ENCODE data around the gene DCAF5.
"Not testable (repeated sequence)": the region's sequence is repeated elsewhere in the genome, so short reads cannot be mapped to it uniquely, and the experiment has no call there.

Gene DCAF5

GRCh38 chr14:69042787-69043444 is 110.0 kb downstream of the DCAF5 start:
- DNase-seq (ENCODE audit: low read depth in 2 of 2): no peak

- no peak for DNase-seq (ENCODE audit: low read depth in 2 of 2)
These were observed 110.6 kb downstream of the DCAF5 start for GRCh38 chr14:69042299-69042698.

GRCh38 chr14:69041783-69042182 is 111.1 kb downstream of the DCAF5 start:
- DNase-seq (ENCODE audit: low read depth in 2 of 2): no peak

GRCh38 chr14:69040353-69040752 is 112.6 kb downstream of the DCAF5 start:
- DNase-seq (ENCODE audit: low read depth in 2 of 2): no peak

GRCh38 chr14:69039288-69039628 is 113.7 kb downstream of the DCAF5 start:
- DNase-seq (ENCODE audit: low read depth in 2 of 2): no peak

- no peak for DNase-seq (ENCODE audit: low read depth in 2 of 2)
These were observed 114.2 kb downstream of the DCAF5 start for GRCh38 chr14:69038455-69039287.

- no peak for DNase-seq (ENCODE audit: low read depth in 2 of 2)
These were observed 115.0 kb downstream of the DCAF5 start for GRCh38 chr14:69037790-69038454.

GRCh38 chr14:69036757-69037506 is 116.0 kb downstream of the DCAF5 start:
- no peak for DNase-seq (ENCODE audit: low read depth in 2 of 2)

GRCh38 chr14:69034612-69035262 is 118.2 kb downstream of the DCAF5 start:
- no peak for DNase-seq (ENCODE audit: low read depth in 2 of 2)

GRCh38 chr14:69027242-69027913 is 125.5 kb downstream of the DCAF5 start:
- no peak for DNase-seq (ENCODE audit: low read depth in 2 of 2)

GRCh38 chr14:69023035-69023434 is 129.9 kb downstream of the DCAF5 start:
- DNase-seq (ENCODE audit: low read depth in 2 of 2): no peak

GRCh38 chr14:69022093-69022492 is 130.8 kb downstream of the DCAF5 start:
- DNase-seq (ENCODE audit: low read depth in 2 of 2): not testable (repeated sequence)

GRCh38 chr14:69017706-69018105 is 135.2 kb downstream of the DCAF5 start:
- DNase-seq (ENCODE audit: low read depth in 2 of 2): no peak

GRCh38 chr14:69014829-69015259 is 138.1 kb downstream of the DCAF5 start:
- DNase-seq (ENCODE audit: low read depth in 2 of 2): no peak

- DNase-seq (ENCODE audit: low read depth in 2 of 2): no peak
These were observed 138.8 kb downstream of the DCAF5 start for GRCh38 chr14:69013943-69014782.

GRCh38 chr14:69012256-69012953 is 140.5 kb downstream of the DCAF5 start:
- DNase-seq (ENCODE audit: low read depth in 2 of 2): no peak

- no peak for DNase-seq (ENCODE audit: low read depth in 2 of 2)
These were observed 142.3 kb downstream of the DCAF5 start for GRCh38 chr14:69010648-69011047.

GRCh38 chr14:69008421-69008884 is 144.5 kb downstream of the DCAF5 start:
- no peak for DNase-seq (ENCODE audit: low read depth in 2 of 2)

- no peak for DNase-seq (ENCODE audit: low read depth in 2 of 2)
These were observed 146.6 kb downstream of the DCAF5 start for GRCh38 chr14:69006346-69006745.

Measured in stimulated activated CD4-positive, alpha-beta T cell treated with anti-CD3 and anti-CD28 coated beads, Interleukin-12 subunit alpha, Interleukin-12 subunit beta, amount 100 ng/mL, for 24 hours (primary cell).